Activated CD8-positive, alpha-beta T cell treated with anti-CD3 and anti-CD28 coated beads for 36 hours (primary cell): ENCODE results near the gene PDE1C. TPM values are rescaled to one million over a fixed set of nuclear protein-coding genes. Genes with fewer than 3 reads are reported as not detected.

Experiments used
- ATAC-seq: fragments of 200-7000 bp; cut with Tn5 transposase; one replicate; pipeline ENCODE4 v1.10.0; 2021; ENCODE audit warnings: mild to moderate bottlenecking, moderate library complexity
- CTCF ChIA-PET: fragments of 350-600 bp; sonication (Branson Sonifier 250); formaldehyde crosslinking; loops from one replicate; lab custom pipeline; 2021; ENCODE audit warnings: antibody characterized with exemption; lab: Charles Lee
- POLR2A ChIA-PET: fragments of 350-600 bp; sonication (Branson Sonifier 250); formaldehyde crosslinking; loops from one replicate; lab custom pipeline; 2021; ENCODE audit warnings: antibody characterized with exemption; lab: Charles Lee
- DNase-seq: peaks from one replicate; pipeline ENCODE4 v3.0.0-alpha.2; 2020
- H3K27ac Mint-ChIP-seq: one replicate; pipeline ENCODE4 v1.8.0; 2021; ENCODE audit warnings: mild to moderate bottlenecking, mixed read lengths
- H3K27me3 Mint-ChIP-seq: one replicate; pipeline ENCODE4 v1.8.0; 2021; ENCODE audit warnings: mixed read lengths
- H3K36me3 Mint-ChIP-seq: one replicate; pipeline ENCODE4 v1.8.0; 2021; ENCODE audit warnings: low read depth, mixed read lengths
- H3K4me1 Mint-ChIP-seq: one replicate; pipeline ENCODE4 v1.8.0; 2021; ENCODE audit warnings: low read depth, mixed read lengths
- H3K4me3 Mint-ChIP-seq: one replicate; pipeline ENCODE4 v1.8.0; 2021; ENCODE audit warnings: mild to moderate bottlenecking, moderate library complexity, mixed read lengths
- H3K9me3 Mint-ChIP-seq: one replicate; pipeline ENCODE4 v1.8.0; 2021; ENCODE audit warnings: mixed read lengths
- CTCF ChIP-seq: fragments of 200-600 bp; IDR thresholded peaks from one replicate; pipeline ENCODE4 v1.8.0; 2022; ENCODE audit warnings: antibody characterized with exemption, mild to moderate bottlenecking
- intact Hi-C: fragments of 100-400 bp; cut with micrococcal nuclease; formaldehyde crosslinking; loops from one replicate; pipeline ENCODE4 v1.10.0; 2022
- total RNA-seq, 2 experiments: library from RNA; stranded (reverse); gene quantifications; one replicate each; pipeline ENCODE4 v1.2.3, GENCODE V29; 2021

The PDE1C gene
- total RNA-seq, 2 experiments from 2014 or later, result not detected

- H3K27me3 Mint-ChIP-seq, result no peaks in the 10 kb centered on the region
- TF ChIP-seq CTCF, result no peak
- H3K36me3 Mint-ChIP-seq, result no peaks in the 10 kb centered on the region
- no peak for ATAC-seq
- H3K27ac Mint-ChIP-seq, result no peak overlapping the region
- POLR2A ChIA-PET, result interaction anchor here (0.6 kb wide), 1 partner anchor 138 kb away, joined by 3 read pairs; no protein-coding TSS in a partner anchor
- H3K4me1 Mint-ChIP-seq, result no peaks in the 10 kb centered on the region
- intact Hi-C loops, result no loop called here
- H3K4me3 Mint-ChIP-seq, result no peak overlapping the region
- CTCF ChIA-PET, result no interaction called here
- no peak for DNase-seq
- H3K9me3 Mint-ChIP-seq, result peaks cover 4% of the 10 kb centered on the region
Observed at GRCh38 chr7:31716355-31716754, 353.9 kb downstream of the PDE1C start.

- POLR2A ChIA-PET, result no interaction called here
- no peaks in the 10 kb centered on the region for H3K4me1 Mint-ChIP-seq
Observed at GRCh38 chr7:31710171-31710570, 360.0 kb downstream of the PDE1C start.

GRCh38 chr7:31707089-31707488 is 363.1 kb downstream of the PDE1C start:
- no peak overlapping the region for H3K27ac Mint-ChIP-seq
- ATAC-seq (no peak), DNase-seq (no peak)
- POLR2A ChIA-PET, result no interaction called here
- H3K4me3 Mint-ChIP-seq, result no peak overlapping the region
- no peaks in the 10 kb centered on the region for H3K36me3 Mint-ChIP-seq
- no peaks in the 10 kb centered on the region for H3K4me1 Mint-ChIP-seq
- intact Hi-C loops, result no loop called here
- no peaks in the 10 kb centered on the region for H3K27me3 Mint-ChIP-seq
- CTCF ChIA-PET, result no interaction called here
- no peak for TF ChIP-seq CTCF
- H3K9me3 Mint-ChIP-seq, result no peaks in the 10 kb centered on the region

More at GRCh38 chr7:31710171-31710570, 360.0 kb downstream of the PDE1C start:
- no peaks in the 10 kb centered on the region for H3K36me3 Mint-ChIP-seq
- no peak overlapping the region for H3K27ac Mint-ChIP-seq
- ATAC-seq, result no peak
- intact Hi-C loops, result no loop called here
- no peak for DNase-seq
- CTCF ChIA-PET, result no interaction called here
- H3K27me3 Mint-ChIP-seq, result no peaks in the 10 kb centered on the region
- H3K4me3 Mint-ChIP-seq, result no peak overlapping the region
- TF ChIP-seq CTCF, result no peak
- peaks cover 1% of the 10 kb centered on the region for H3K9me3 Mint-ChIP-seq

GRCh38 chr7:31705377-31705776 is 364.8 kb downstream of the PDE1C start:
- no peak for ATAC-seq
- no peaks in the 10 kb centered on the region for H3K36me3 Mint-ChIP-seq
- H3K9me3 Mint-ChIP-seq, result no peaks in the 10 kb centered on the region
- POLR2A ChIA-PET, result no interaction called here
- intact Hi-C loops, result no loop called here
- H3K27ac Mint-ChIP-seq, result no peak overlapping the region
- no peaks in the 10 kb centered on the region for H3K4me1 Mint-ChIP-seq
- no peak for DNase-seq
- CTCF ChIA-PET, result no interaction called here
- TF ChIP-seq CTCF, result no peak
- no peak overlapping the region for H3K4me3 Mint-ChIP-seq
- no peaks in the 10 kb centered on the region for H3K27me3 Mint-ChIP-seq

- H3K9me3 Mint-ChIP-seq, result no peaks in the 10 kb centered on the region
- ChIA-PET POLR2A (no interaction called here), CTCF (interaction anchor here (0.9 kb wide), 1 partner anchor 11 kb away, joined by 3 read pairs; no protein-coding TSS in a partner anchor)
- DNase-seq, result no peak
- no peak for TF ChIP-seq CTCF
- intact Hi-C loops, result no loop called here
- no peaks in the 10 kb centered on the region for H3K4me1 Mint-ChIP-seq
- no peak overlapping the region for H3K27ac Mint-ChIP-seq
- H3K4me3 Mint-ChIP-seq, result no peak overlapping the region
- no peak for ATAC-seq
- no peaks in the 10 kb centered on the region for H3K36me3 Mint-ChIP-seq
- H3K27me3 Mint-ChIP-seq, result no peaks in the 10 kb centered on the region
Observed at GRCh38 chr7:31702354-31702753, 367.9 kb downstream of the PDE1C start.
